Activated effector memory CD4-positive, alpha-beta T cell treated with anti-CD3 and anti-CD28 coated beads, Interleukin-2, amount 50 U/mL, for 16 hours (primary cell): ENCODE results near the gene SGPP2.
A peak's percentile ranks its signal among the peaks of the same experiment; 100 is the strongest.
"Not testable (repeated sequence)": the region's sequence is repeated elsewhere in the genome, so short reads cannot be mapped to it uniquely, and the experiment has no call there.

ENCODE experiments used
- DNase-seq: peaks from one replicate; pipeline ENCODE4 v3.0.0-alpha.2; 2020

The SGPP2 gene, protein sequence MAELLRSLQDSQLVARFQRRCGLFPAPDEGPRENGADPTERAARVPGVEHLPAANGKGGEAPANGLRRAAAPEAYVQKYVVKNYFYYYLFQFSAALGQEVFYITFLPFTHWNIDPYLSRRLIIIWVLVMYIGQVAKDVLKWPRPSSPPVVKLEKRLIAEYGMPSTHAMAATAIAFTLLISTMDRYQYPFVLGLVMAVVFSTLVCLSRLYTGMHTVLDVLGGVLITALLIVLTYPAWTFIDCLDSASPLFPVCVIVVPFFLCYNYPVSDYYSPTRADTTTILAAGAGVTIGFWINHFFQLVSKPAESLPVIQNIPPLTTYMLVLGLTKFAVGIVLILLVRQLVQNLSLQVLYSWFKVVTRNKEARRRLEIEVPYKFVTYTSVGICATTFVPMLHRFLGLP

DNA sequence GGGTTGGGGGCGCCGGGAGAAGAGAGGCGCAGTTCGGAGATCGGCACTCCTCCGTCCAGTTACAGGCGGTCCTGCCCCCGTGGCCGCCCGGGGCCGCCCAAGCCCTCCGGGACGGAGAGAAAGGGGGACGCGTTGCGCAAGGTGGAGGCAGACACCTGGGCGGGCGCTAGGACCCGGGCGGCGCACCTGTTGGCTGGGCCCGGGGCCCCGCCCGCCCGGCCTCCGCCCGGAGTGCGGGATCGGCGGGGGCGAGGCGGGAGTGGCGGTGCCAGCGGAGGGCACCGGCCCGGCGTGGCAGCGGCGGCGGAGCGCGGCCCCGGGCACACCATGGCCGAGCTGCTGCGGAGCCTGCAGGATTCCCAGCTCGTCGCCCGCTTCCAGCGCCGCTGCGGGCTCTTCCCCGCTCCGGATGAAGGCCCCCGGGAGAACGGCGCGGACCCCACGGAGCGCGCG, at the start of gene SGPP2:
Gene SGPP2, plus strand, starts transcription at position 268 of the 453 bp plus-strand sequence. Its CDS starts 60 bp downstream, at position 328.
- peak; percentile 78 for DNase-seq

DNA sequence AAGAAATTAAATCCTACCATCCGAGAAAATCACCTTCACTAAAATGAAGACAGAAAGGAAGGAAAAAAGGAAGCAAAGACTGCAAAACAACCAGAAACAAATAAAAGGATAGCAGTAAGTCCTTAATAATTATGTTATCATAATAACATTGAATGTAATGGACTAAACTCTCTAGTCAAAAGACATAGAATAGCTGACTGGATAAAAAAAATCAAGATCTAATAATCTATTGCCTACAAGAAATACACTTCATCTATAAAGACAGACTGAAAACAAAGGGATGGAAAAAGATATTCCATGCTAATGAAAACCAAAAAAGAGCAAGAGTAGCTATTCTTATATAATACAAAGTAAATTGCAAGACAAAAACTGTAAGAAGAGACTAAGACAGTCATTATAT, 48.5 kb upstream of the SGPP2 start:
- DNase-seq = no peak

DNA sequence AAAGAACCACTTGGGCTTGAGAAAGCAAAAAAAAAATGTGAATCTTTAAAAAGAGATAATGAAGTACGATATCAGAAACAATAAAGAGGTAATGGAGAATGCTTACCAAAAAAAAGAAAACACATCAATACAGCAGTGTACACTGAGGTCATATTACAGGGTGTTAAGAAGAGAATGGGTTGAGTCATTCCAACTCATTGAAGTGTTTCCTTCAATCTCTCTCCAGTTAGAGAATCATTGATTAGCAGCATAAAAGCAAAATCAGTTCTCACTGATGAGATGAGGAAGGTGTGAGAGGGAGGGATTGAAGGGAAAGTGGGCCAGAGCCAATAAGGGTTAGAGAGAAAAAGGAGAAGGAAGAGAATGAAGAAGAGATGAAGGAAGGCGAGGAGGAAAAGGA, 43.9 kb upstream of the SGPP2 start:
- no peak for DNase-seq

DNA sequence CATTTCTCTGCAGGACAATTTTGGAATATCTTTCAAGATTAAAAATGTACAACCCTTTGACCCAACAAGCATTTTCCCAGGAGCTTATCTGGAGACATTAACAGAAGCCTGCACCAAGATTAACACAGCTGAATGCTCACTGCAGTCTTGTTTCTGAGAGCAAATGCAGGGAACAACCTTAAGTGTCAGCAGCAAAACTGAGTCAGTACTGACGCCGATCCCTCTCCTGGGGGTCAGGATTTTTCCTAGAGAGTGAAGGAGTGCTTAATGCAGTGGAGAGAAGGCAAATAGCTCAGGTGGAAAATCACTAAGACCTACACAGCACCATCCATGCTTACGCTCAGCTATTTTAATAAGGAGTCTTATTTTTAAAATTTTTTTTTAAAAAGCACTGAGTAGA, 42.8 kb upstream of the SGPP2 start:
- no peak for DNase-seq

DNA sequence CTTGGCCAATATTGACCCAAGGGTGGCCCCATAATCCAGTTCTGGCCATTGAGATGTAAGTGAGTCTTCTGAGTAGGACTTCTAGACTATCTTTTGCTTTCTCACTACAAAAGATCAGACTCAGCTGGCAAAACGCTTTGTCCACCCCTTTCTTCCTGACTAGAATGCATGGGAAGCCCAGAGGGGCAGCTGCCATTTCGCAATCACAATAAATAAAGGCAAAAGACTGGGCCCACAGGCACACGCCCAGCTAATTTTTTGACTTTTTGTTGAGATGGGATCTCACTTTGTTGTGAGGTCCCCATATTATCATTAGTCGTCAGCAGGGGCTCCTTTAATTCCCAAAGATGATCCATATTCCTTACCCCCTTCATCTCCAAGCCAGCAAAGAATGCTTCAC, 41.1 kb upstream of the SGPP2 start:
- no peak for DNase-seq

DNA sequence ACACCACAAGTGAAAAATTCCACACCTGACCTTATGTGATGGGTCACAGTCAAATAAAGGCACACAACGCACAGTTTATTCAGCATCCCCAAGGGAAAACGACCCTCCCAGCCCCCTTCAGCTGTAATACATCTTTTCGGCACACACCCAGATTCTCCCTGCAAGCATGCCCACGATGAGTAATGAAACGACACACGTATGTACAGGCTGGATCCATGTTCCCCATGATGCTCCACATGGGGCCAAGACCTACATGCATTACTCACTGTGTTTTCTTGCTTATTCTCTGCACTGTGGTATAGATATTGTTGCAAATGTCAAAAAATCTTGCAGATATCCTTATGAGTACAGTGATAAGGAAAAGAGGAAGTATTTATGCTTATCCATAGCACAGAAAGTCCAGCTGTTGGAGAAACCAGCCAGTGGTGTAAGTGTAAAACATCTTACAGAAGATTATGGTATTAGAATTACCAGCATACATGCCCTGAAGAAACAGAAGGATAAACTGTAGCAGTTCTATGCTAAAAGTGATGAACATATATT, 32.5 kb upstream of the SGPP2 start:
- DNase-seq = no peak

DNA sequence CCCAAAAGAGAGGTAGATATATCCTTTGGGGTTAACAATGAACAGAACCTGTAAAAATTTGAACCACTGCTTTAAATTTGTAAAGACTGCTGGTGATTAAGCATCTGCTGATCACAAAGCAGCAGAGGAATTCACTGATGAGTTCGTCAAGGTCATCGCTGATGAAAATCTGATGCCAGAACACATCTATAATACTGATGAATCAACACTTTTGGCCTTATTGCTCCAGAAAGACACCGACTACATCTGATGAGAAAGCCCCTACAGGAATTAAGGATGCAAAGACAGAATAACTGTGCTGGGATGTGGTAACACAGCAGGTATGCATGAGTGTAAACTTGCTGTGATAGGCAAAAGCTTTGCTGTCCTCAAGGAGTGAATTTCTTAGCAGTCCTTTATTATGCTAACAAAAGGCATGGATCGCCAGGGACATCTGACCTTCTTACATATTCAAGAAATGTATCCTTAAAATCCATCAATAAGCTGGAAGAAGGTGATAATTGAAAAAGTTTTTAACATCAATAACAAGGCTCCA, 30.5 kb upstream of the SGPP2 start:
- no peak for DNase-seq

DNA sequence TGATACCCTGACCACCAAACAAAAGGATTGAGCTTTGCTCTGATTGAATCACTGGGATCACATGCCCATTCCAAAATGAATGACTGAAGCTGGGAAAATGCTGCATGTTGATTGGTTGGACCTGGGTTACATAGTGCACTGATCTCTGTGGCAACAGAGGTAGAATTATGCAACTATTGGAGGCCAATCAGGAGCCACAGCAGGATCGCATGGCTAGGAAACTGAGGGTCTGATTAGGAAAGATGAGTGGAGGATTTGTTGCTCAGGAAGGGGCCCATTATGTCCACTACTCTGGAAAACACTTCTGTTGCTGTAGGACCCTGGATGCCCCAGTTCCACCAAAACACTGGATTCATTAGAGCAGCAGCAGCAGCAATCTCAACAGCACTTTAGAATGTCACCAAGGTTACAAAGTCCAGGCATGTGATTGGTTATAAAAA, 25.9 kb upstream of the SGPP2 start:
- no peak for DNase-seq

DNA sequence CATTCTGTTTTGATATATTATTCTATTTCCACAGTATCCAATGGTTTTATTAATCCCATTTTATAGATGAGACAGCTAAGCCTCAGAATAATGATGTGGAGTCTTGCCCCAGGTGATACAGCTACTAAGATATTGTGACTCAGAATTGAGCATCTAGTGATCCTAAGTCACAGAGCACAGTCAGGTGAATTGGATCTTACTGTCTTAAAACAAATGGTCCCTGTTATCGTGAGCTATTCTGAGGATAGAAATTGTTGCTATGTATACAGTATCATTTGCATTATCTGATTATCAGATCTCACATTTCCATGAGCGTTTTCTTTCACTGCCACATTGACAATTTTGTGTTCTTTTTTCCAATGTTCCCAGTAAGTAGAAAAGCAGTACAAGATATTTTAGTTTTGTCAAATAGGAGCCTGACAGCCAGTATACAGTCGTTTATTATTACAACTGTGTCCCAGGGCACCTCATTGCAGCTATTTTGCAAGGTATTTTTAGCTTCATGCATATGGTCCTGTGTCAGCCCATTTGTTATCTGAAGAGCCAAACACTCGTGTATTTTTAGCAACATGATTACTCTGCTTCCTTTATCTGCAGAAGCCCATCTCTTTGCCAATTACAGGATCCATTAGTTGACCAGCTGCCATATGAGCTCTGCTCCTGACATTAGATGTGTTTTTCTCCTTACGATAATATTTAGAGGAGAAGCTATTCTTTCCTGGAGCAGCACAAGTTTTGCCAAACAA, 25.1 kb upstream of the SGPP2 start:
- DNase-seq = no peak

DNA sequence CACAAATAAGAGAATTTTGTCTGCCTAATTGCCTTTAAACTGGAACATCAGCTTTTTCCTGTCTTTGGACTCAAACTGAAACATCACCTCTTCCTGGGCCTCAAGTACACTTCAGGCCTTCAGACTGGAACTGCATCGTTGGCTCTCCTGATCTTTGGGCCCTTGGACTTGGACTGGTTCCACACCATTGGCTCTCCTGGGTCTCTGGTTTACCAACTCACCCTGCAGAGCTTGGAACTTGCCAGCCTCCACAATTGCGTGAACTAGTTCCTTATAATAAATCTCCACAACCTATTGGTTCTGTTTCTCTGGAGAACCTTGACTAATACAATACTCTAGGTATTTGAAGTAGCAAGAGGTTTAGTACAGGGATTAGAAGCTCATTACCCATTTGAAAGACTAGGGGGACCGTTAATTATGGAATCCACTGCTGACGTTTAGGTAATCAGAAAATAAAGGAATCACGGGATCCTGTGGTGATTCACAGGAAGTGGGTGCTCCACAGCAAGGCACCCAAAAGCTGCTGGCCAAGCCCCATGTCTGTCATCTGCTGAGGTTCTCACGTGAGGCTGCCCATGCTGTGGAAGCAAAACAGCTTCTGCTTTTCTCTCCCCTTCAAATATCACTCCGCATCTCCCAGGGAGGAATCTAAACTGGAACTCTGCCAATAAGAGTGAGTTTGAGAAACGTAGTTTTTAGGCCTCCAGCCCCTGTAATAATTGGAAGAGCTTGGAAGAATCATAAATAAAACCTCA, 20.0 kb upstream of the SGPP2 start:
- DNase-seq = no peak

DNA sequence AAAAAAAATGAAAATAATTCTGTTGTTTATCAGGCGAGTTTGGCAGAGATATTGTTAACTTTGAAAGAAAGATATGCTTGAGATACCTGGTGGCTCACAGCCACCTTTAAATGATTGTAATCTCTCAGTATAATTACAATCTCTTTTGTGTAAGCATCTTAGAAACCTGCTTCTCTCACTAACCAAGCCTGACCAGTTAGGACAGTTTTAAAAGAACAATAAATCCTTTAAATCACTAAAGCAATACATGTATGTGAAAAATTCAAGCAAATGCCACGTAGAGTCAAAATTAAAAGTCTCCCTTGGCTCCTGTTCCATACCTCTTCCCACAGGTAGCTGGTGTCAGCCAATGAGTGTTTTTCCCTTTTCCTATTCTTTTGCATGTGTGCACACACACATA, 15.7 kb upstream of the SGPP2 start:
- no peak for DNase-seq

DNA sequence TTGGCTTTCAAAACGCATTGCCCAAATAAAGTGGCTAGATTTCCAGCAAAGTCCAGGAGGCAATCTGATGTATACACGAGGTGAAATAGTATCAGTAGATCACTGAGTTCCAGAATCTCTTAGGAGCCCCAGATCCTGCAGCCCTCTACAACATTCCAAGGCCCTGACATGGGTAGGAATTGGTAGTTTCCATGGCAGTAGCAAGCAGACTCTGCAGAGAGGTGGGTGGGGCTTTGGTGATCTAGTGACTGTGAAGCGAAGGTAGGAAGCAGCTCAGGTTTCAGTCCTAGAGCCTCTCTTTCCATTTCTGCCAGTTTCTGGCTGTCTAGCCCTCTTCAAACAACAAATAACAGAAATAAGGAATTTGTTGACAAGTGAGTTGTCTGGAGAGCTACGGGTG, 13.8 kb upstream of the SGPP2 start:
- DNase-seq = no peak

DNA sequence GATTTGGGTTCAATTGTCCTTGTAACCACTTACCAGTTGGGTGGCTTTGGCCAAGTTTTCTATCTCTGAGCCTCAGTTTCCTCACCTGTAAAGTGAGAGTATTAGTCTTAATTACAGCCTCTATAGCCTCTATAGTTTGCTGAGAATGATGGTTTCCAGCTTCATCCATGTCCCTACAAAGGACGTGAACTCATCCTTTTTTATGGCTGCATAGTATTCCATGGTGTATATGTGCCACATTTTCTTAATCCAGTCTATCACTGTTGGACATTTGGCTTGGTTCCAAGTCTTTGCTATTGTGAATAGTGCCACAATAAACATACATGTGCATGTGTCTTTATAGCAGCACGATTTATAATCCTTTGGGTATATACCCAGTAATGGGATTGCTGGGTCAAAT, 12.0 kb upstream of the SGPP2 start:
- DNase-seq = not testable (repeated sequence)

DNA sequence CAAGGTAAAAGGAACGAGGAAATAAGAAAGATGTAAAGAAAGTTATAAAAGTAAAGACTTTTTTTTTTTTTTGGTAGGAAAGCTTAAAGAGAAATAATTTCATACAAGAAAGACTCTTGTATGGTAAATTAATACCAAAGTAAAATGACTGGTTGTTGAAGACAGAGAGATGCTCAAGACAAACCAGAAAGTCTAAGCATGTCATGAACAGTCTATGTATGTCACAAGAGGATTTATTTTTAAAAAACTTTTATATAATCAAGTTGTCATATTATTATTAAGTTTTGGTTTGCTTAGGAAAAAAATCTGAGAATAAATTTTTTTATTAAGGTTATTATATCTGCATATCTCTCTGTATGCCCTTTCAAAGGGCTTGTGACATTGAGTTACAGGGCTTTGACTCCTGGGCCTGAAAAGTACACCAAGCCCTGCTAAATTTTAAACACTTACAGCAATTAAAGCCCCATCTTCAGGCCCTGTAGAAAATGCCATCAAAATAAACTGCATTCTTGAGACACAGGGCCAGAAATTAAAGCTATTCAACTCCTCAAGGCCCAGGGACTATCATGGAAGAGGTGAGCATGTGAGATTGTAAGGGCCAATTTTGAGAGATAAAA, 10.9 kb upstream of the SGPP2 start:
- no peak for DNase-seq

DNA sequence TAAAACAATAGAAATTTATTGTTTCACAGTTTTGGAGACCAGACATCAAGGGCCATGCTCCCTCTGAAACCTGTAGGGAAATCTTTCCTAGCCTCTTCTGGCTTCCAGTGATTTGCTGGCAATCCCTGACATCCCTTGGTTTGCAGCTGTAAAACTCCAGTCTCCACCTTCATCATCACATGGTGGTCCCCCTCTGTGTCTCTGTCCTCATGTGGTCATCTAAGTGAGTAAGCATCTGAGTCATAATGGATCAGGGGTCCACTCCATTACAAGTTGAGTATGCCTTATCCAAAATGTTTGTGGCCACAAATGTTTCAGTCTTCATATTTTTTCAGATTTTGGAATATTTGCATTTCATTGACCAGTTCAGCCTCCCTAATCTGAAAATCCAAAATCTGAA, 5.6 kb upstream of the SGPP2 start:
- DNase-seq = no peak

DNA sequence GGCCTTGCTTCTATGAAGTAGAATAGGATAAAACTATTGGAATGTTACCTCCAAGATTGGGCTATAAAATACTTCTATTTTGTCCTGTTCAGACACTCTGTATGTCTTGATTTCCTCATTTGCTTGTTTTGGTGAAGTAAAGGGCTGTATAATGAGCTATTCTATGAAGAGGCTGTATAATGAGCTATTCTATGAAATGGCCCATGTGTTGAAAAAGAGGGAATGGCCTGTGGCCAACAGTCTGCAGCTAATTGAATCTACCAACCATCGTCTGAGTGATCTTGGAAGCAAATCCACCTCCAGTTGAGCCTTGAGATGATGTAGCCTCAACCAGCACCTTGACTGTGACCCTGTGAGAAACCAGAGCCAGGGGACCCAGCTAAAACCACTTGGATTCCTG, 3.8 kb upstream of the SGPP2 start:
- DNase-seq = no peak

DNA sequence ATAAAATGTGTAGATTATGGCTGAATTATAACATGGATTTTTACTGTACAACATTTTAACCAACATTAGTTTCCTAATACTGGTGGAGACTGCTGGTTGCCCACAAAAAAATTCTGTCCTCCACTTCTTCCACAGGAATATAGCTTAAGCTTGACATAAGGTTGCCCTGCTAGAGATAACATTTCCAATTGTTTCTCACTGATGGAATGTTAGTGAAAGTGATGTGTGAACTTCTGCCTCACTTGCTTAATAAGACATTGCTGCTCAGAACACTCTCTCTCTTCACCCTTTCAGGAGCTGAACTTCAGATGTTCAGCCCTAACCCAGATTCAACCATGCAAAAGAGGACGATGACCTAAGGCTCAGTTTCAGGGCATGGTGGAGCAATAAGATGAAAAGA, 2.7 kb upstream of the SGPP2 start:
- DNase-seq = no peak

DNA sequence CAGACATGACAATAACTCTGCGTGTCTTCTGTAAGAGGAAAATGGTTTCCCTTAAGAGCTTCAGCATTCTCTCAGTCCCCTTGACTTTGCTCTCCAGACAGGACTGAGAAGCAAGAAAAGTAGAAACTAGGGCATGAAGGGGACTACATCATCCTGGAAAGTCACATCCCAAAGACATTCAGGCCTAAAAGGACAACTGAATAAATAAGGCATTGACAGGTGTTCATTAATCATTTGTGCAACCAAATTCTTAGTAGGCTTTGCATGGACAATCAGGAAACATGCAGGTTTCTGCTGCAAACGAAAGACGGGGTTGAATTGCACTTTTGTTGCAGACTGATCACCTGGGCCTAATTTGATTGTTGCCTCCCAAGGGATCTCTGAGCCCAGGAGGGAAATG, 1.2 kb upstream of the SGPP2 start:
- no peak for DNase-seq

DNA sequence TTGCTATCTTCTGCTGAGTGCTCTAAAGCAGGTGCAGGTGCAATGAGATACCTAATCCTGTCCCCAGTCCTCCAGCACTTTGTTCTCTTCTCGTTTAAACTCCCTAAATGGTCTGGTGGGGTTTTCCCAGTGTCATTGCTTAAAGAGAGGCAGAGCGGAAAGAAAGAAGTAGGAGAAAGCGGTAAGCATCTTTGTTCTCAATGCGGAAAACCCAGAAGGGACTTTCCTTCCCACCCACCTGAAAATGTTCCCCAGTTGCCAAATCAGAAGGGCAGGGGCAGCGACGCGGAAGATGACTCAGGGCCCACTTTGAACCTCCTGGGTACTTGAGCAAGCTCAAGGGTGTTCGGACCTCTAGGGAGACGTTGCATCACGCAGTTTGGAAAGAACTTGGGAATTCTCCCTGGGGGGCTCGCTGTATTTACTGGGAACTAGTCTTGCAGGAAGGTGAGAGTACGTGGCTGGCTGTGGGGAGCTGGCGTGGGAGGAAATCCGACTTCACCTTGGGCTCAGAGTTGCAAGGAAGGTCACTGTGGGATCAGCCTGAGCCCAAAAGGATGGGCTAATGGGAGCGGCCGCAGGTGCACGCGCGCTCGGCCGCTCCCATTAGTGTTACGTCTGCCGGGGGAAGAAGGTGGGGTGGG, 589 bp upstream of the SGPP2 start:
- peak; percentile 87 for DNase-seq

DNA sequence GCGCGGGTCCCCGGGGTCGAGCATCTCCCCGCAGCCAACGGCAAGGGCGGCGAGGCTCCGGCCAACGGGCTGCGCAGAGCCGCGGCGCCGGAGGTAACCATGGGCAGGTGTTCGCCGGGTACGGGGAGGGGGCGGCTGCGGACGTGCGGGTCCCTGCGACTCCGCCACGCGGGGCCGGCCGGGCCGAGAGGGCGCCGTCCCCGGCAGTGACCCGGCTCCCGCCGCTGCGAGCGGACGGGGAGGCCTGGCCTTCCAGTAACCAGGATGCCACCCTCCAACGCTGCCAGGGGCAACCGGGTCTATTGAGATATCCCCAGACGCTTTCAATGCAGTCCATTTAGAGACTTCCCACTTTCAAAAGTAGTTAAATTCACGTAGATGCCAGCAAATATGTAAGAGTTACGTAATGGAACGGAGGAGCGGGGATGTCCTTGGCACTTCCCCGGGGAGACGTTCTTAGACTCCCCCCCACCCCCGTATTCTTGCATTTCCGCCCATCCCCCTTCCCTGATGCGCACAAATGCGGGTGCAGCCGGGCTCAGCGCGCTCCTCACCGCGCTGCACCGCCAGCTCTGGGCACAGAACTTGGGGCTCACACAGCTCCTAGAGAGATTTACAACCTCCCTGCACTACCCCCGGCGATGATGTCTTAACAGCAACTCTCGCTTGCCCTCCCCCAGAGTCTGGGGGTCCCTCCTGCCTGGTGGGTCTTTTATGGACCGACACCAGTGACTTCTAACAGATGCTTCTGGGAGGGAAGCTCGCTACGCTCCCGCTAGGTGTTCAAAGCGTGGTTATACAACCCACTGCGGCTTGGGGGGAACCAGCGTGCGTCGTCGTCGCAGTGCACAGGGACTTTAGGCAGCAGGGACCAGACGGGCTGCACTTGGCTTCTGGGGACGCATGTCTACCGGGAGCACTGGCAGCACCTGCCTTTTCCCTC, 657 bp downstream of the SGPP2 start:
- DNase-seq = peak; percentile 76
